Left kidney (tissue), 2 donors: Measurements from ENCODE around the gene GEMIN2. TPM values are rescaled to one million over a fixed set of nuclear protein-coding genes. Genes with fewer than 3 reads are reported as not detected.
"Not testable (repeated sequence)": the region's sequence is repeated elsewhere in the genome, so short reads cannot be mapped to it uniquely, and the experiment has no call there.

ENCODE experiments used
- DNase-seq: peaks from one replicate; pipeline ENCODE4 v3.0.0-alpha.2; 2013
- polyA plus RNA-seq: library from polyadenylated mRNA; unstranded; fragments of 120-200 nt; gene quantifications from one replicate; pipeline ENCODE4 v1.2.1, GENCODE V29; 2013; ENCODE audit not compliant: insufficient read length

Gene GEMIN2
- polyA plus RNA-seq, 1 donor, result 30.9 TPM

- DNase-seq, result peak; percentile 53
These were observed 61.5 kb downstream of the GEMIN2 start for GRCh38 chr14:39175445-39176262.

GRCh38 chr14:39176263-39177167 lies 62.4 kb downstream of the GEMIN2 start:
- DNase-seq, result no peak

GRCh38 chr14:39177168-39177545 lies 63.0 kb downstream of the GEMIN2 start:
- DNase-seq, result no peak

- DNase-seq, result no peak
These were observed 64.9 kb downstream of the GEMIN2 start for GRCh38 chr14:39179042-39179441.

GRCh38 chr14:39180553-39180952 lies 66.4 kb downstream of the GEMIN2 start:
- no peak for DNase-seq

- DNase-seq, result no peak
These were observed 67.0 kb downstream of the GEMIN2 start for GRCh38 chr14:39181026-39181692.

- no peak for DNase-seq
These were observed 67.5 kb downstream of the GEMIN2 start for GRCh38 chr14:39181693-39182047.

- no peak for DNase-seq
These were observed 68.9 kb downstream of the GEMIN2 start for GRCh38 chr14:39182770-39183684.

- DNase-seq, result not testable (repeated sequence)
These were observed 69.5 kb downstream of the GEMIN2 start for GRCh38 chr14:39183685-39184003.

GRCh38 chr14:39184628-39185255 lies 70.6 kb downstream of the GEMIN2 start:
- DNase-seq, result no peak

GRCh38 chr14:39185256-39186049 lies 71.3 kb downstream of the GEMIN2 start:
- no peak for DNase-seq

Other genes starting within 250 kb of the GEMIN2 start
- gene SEC23A, start 11.1 kb upstream of the GEMIN2 start, polyA plus RNA-seq, result 71.0 TPM
- gene TRAPPC6B, start 56.0 kb downstream of the GEMIN2 start, polyA plus RNA-seq, result 37.1 TPM
- 242 TPM for gene PNN, start 60.9 kb downstream of the GEMIN2 start, polyA plus RNA-seq
- gene MIA2, start 119.6 kb downstream of the GEMIN2 start, polyA plus RNA-seq, result 84.3 TPM